Measurements from ENCODE around the gene IMMP2L. TPM values are rescaled to one million over a fixed set of nuclear protein-coding genes. Genes with fewer than 3 reads are reported as not detected.
"Not testable (repeated sequence)": the region's sequence is repeated elsewhere in the genome, so short reads cannot be mapped to it uniquely, and the experiment has no call there.

Gene IMMP2L
- total RNA-seq, 1 experiment from 2014 or later: 17.2 TPM

DNA sequence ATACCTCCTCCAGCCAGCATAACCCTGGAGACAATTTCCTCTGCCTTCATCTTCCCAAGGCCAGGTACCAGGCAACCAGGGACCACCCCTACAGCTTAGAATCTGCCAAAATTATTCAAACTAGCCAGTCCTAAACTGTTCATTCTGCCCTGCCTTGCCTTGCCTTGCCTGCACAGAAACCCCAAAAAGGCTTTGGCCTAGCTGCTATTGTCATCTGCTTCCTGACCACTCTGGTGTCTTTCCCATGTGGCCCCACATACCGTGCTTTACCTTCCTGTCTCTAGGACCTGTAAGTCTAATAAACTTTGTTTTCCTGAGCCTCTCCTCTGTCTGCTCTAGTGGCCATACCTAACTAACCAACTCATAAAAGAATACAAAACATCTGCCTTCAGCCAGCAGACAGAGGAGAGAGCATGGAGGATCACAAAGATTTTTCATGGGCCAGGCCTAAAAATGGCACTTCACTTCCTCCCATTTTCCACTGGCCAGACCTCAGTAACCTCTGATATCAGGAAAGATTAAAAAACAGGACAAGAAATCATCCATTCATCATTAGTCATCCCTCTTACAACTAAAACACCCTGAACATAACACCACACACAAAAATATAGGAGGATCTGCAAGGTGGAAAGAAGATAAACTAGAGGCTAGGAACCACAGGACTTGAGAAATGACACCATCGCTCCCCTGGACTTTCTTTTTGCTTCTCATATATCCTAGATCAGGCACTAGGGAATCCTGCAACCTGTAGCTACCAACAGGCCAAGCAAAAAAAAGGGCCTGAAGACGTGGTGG lies 51.5 kb downstream of the IMMP2L start:
- Histone ChIP-seq H3K9ac (ENCODE audit: low read length) (no peak overlapping the region), H4K20me1 (ENCODE audit: insufficient read depth, low read depth, low read length) (no peaks in the 10 kb centered on the region), H3K9me2 (replicated peaks; ENCODE audit: insufficient read depth, low read length) (no peaks in the 10 kb centered on the region), H3K36me3 (ENCODE audit: insufficient read depth, low read length) (no peaks in the 10 kb centered on the region), H3K27me3 (ENCODE audit: low read length) (no peaks in the 10 kb centered on the region), H3K27ac (ENCODE audit: low read length) (no peak overlapping the region), H3K9me3 (ENCODE audit: low read length) (no peaks in the 10 kb centered on the region; the same call in 1 of the 2 replicates), H3K4me1 (ENCODE audit: low read length) (peaks cover 3% of the 10 kb centered on the region; the same call in 1 of the 2 replicates), H3K4me2 (ENCODE audit: low read depth, low read length, poor library complexity, severe bottlenecking) (no peak overlapping the region), H3K4me3 (ENCODE audit: low read length) (no peak overlapping the region), H2AFZ (ENCODE audit: low read length) (no peak overlapping the region), H3K79me2 (ENCODE audit: low read length) (peaks cover 21% of the 10 kb centered on the region)
- no peak for DNase-seq

- Histone ChIP-seq H3K27ac (ENCODE audit: low read length) (no peak overlapping the region), H3K36me3 (ENCODE audit: insufficient read depth, low read length) (no peaks in the 10 kb centered on the region), H3K4me2 (ENCODE audit: low read depth, low read length, poor library complexity, severe bottlenecking) (no peak overlapping the region), H3K9ac (ENCODE audit: low read length) (no peak overlapping the region), H3K27me3 (ENCODE audit: low read length) (no peaks in the 10 kb centered on the region), H3K4me3 (ENCODE audit: low read length) (no peak overlapping the region), H3K4me1 (ENCODE audit: low read length) (peaks cover 3% of the 10 kb centered on the region; the same call in 1 of the 2 replicates), H4K20me1 (ENCODE audit: insufficient read depth, low read depth, low read length) (no peaks in the 10 kb centered on the region), H3K79me2 (ENCODE audit: low read length) (peaks cover 21% of the 10 kb centered on the region), H2AFZ (ENCODE audit: low read length) (no peak overlapping the region), H3K9me3 (ENCODE audit: low read length) (no peaks in the 10 kb centered on the region; the same call in 1 of the 2 replicates), H3K9me2 (replicated peaks; ENCODE audit: insufficient read depth, low read length) (no peaks in the 10 kb centered on the region)
- DNase-seq: no peak
Measured at GRCh38 chr7:111510062-111510461, 52.2 kb downstream of the IMMP2L start.

DNA sequence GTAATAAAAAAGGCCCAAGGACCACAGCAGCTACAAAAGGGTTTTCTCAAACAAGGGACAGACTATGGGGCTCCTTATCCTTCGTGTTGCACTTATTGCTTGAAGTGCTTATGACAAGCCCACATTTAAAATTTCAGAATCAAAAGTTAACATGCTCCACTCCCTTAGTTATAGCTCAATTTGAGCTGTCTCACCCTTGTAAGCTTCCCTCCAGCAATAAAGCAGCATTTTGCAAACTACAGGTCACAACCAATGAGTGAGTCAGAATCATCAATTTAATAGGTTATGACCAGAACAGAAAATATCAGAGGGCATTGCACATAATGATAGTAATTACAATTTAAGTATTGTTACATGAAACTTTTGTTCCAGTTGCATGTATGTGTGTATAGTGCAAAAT lies 53.0 kb downstream of the IMMP2L start:
- DNase-seq: no peak
- H3K9me2 ChIP-seq (replicated peaks; ENCODE audit: insufficient read depth, low read length): no peaks in the 10 kb centered on the region
- H3K4me1 ChIP-seq (ENCODE audit: low read length): peaks cover 3% of the 10 kb centered on the region; the same call in 1 of the 2 replicates
- H3K9me3 ChIP-seq (ENCODE audit: low read length): no peaks in the 10 kb centered on the region; the same call in 1 of the 2 replicates
- no peak overlapping the region for H2AFZ ChIP-seq (ENCODE audit: low read length)
- H4K20me1 ChIP-seq (ENCODE audit: insufficient read depth, low read depth, low read length): no peaks in the 10 kb centered on the region
- H3K79me2 ChIP-seq (ENCODE audit: low read length): peaks cover 21% of the 10 kb centered on the region
- no peaks in the 10 kb centered on the region for H3K36me3 ChIP-seq (ENCODE audit: insufficient read depth, low read length)
- H3K9ac ChIP-seq (ENCODE audit: low read length): no peak overlapping the region
- H3K27ac ChIP-seq (ENCODE audit: low read length): no peak overlapping the region
- H3K4me2 ChIP-seq (ENCODE audit: low read depth, low read length, poor library complexity, severe bottlenecking): no peak overlapping the region
- no peaks in the 10 kb centered on the region for H3K27me3 ChIP-seq (ENCODE audit: low read length)
- H3K4me3 ChIP-seq (ENCODE audit: low read length): no peak overlapping the region

DNA sequence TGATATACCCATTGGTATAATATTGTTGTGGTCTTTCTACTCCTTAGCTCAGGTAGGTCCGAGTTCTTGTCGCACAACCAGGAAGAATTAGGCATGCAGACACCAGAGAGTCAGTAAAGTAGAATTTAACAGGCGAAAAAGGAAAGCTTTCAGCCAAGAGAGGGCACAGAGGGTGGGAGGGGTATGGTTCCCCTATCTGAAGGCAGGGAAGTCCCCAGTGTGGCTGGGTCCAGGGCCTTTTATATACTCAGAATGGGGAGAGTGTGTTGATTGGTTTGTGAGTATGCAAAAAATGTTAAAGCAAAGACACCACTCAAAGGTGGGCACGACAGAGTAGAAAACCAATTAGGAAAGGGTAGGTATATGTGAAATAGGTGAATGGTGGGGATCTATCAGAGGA lies 53.9 kb downstream of the IMMP2L start:
- DNase-seq: no peak
- no peaks in the 10 kb centered on the region for H3K27me3 ChIP-seq (ENCODE audit: low read length)
- no peaks in the 10 kb centered on the region for H3K36me3 ChIP-seq (ENCODE audit: insufficient read depth, low read length)
- H3K4me1 ChIP-seq (ENCODE audit: low read length): peaks cover 2% of the 10 kb centered on the region; the same call in 1 of the 2 replicates
- H3K4me3 ChIP-seq (ENCODE audit: low read length): no peak overlapping the region
- H2AFZ ChIP-seq (ENCODE audit: low read length): no peak overlapping the region
- no peak overlapping the region for H3K4me2 ChIP-seq (ENCODE audit: low read depth, low read length, poor library complexity, severe bottlenecking)
- H3K9ac ChIP-seq (ENCODE audit: low read length): no peak overlapping the region
- H3K9me3 ChIP-seq (ENCODE audit: low read length): no peaks in the 10 kb centered on the region; the same call in 1 of the 2 replicates
- peaks cover 21% of the 10 kb centered on the region for H3K79me2 ChIP-seq (ENCODE audit: low read length)
- no peak overlapping the region for H3K27ac ChIP-seq (ENCODE audit: low read length)
- no peaks in the 10 kb centered on the region for H3K9me2 ChIP-seq (replicated peaks; ENCODE audit: insufficient read depth, low read length)
- no peaks in the 10 kb centered on the region for H4K20me1 ChIP-seq (ENCODE audit: insufficient read depth, low read depth, low read length)

GRCh38 chr7:111505422-111505821 lies 56.9 kb downstream of the IMMP2L start:
- not testable (repeated sequence) for H3K79me2 ChIP-seq (ENCODE audit: low read length); H3K9me2 ChIP-seq (replicated peaks; ENCODE audit: insufficient read depth, low read length); DNase-seq; H3K4me3 ChIP-seq (ENCODE audit: low read length); H3K27me3 ChIP-seq (ENCODE audit: low read length); H3K4me1 ChIP-seq (ENCODE audit: low read length); H3K9me3 ChIP-seq (ENCODE audit: low read length); H4K20me1 ChIP-seq (ENCODE audit: insufficient read depth, low read depth, low read length); H3K36me3 ChIP-seq (ENCODE audit: insufficient read depth, low read length); H3K27ac ChIP-seq (ENCODE audit: low read length); H3K4me2 ChIP-seq (ENCODE audit: low read depth, low read length, poor library complexity, severe bottlenecking); H3K9ac ChIP-seq (ENCODE audit: low read length); H2AFZ ChIP-seq (ENCODE audit: low read length)

DNA sequence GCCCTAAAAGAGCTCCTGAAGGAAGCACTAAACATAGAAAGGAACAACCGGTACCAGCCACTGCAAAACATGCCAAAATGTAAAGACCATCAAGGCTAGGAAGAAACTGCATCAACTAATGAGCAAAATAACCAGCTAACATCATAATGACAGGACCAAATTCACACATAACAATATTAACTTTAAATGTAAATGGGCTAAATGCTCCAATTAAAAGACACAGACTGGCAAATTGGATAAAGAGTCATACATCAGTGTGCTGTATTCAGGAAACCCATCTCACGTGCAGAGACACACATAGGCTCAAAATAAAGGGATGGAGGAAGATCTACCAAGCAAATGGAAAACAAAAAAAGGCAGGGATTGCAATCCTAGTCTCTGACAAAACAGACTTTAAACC lies 60.5 kb downstream of the IMMP2L start:
- H3K9ac ChIP-seq (ENCODE audit: low read length); H3K27me3 ChIP-seq (ENCODE audit: low read length); H3K9me3 ChIP-seq (ENCODE audit: low read length); H3K4me3 ChIP-seq (ENCODE audit: low read length); H3K9me2 ChIP-seq (replicated peaks; ENCODE audit: insufficient read depth, low read length); H3K27ac ChIP-seq (ENCODE audit: low read length); H3K4me1 ChIP-seq (ENCODE audit: low read length); H2AFZ ChIP-seq (ENCODE audit: low read length); DNase-seq; H3K79me2 ChIP-seq (ENCODE audit: low read length); H3K36me3 ChIP-seq (ENCODE audit: insufficient read depth, low read length); H4K20me1 ChIP-seq (ENCODE audit: insufficient read depth, low read depth, low read length); H3K4me2 ChIP-seq (ENCODE audit: low read depth, low read length, poor library complexity, severe bottlenecking): not testable (repeated sequence)

GRCh38 chr7:111499027-111499426 lies 63.3 kb downstream of the IMMP2L start:
- Histone ChIP-seq H3K4me3 (ENCODE audit: low read length) (no peak overlapping the region), H3K9me2 (replicated peaks; ENCODE audit: insufficient read depth, low read length) (no peaks in the 10 kb centered on the region), H3K9ac (ENCODE audit: low read length) (no peak overlapping the region), H2AFZ (ENCODE audit: low read length) (no peak overlapping the region), H3K4me2 (ENCODE audit: low read depth, low read length, poor library complexity, severe bottlenecking) (no peak overlapping the region), H3K4me1 (ENCODE audit: low read length) (no peaks in the 10 kb centered on the region), H3K36me3 (ENCODE audit: insufficient read depth, low read length) (no peaks in the 10 kb centered on the region), H3K9me3 (ENCODE audit: low read length) (no peaks in the 10 kb centered on the region), H4K20me1 (ENCODE audit: insufficient read depth, low read depth, low read length) (no peaks in the 10 kb centered on the region), H3K79me2 (ENCODE audit: low read length) (0 out of 2 replicates have a peak, but pooled peaks cover 5% of the 10 kb centered on the region), H3K27ac (ENCODE audit: low read length) (no peak overlapping the region), H3K27me3 (ENCODE audit: low read length) (no peaks in the 10 kb centered on the region)
- DNase-seq: no peak

GRCh38 chr7:111498391-111499007 lies 63.8 kb downstream of the IMMP2L start:
- Histone ChIP-seq H3K4me3 (ENCODE audit: low read length) (no peak overlapping the region), H3K9me2 (replicated peaks; ENCODE audit: insufficient read depth, low read length) (no peaks in the 10 kb centered on the region), H3K27ac (ENCODE audit: low read length) (no peak overlapping the region), H3K4me1 (ENCODE audit: low read length) (no peaks in the 10 kb centered on the region), H3K79me2 (ENCODE audit: low read length) (0 out of 2 replicates have a peak, but pooled peaks cover 5% of the 10 kb centered on the region), H3K27me3 (ENCODE audit: low read length) (no peaks in the 10 kb centered on the region), H2AFZ (ENCODE audit: low read length) (no peak overlapping the region), H3K9me3 (ENCODE audit: low read length) (no peaks in the 10 kb centered on the region), H3K36me3 (ENCODE audit: insufficient read depth, low read length) (no peaks in the 10 kb centered on the region), H4K20me1 (ENCODE audit: insufficient read depth, low read depth, low read length) (no peaks in the 10 kb centered on the region), H3K9ac (ENCODE audit: low read length) (no peak overlapping the region), H3K4me2 (ENCODE audit: low read depth, low read length, poor library complexity, severe bottlenecking) (no peak overlapping the region)
- DNase-seq: no peak

All from Karpas-422 (cell line).